ENCODE measurements around the gene IFNL2.
"Not testable (repeated sequence)": the region's sequence is repeated elsewhere in the genome, so short reads cannot be mapped to it uniquely, and the experiment has no call there.

IFNL2 gene

DNA sequence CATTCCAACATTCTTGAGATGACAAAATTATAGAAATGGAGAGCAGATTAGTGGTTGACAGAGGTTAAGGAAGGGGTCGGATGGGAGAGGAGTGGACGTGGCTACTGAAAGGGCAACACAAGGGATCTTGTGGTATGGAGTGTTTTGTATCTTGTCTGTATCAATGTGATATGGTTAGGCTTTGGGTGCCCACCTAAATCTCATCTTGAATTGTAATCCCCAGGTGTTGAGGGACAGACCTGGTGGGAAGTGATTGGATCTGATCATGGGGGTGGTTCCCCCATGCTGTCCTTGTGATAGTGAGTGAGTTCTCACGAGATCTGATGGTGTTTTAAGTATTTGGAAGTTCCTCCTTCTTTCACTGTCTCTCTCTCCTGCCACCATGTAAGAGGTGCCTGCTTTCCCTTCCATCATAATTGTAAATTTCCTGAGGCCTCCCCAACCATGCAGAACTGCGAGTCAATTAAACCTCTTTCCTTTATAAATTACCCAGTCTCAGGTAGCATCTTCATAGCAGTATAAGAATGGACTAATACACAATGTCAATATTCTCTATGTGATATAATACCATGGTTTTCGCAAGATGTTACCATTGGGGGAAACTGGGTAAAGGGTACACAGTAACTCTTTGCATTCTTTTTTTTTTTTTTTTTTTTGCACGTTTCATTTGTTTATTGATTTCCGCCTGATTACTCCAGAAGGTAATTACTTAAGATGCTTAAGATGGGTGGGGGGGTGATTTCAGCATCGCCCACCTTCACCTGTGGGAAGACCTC, 14.6 kb upstream of the IFNL2 start:
- DNase-seq: no peak

- no peak for DNase-seq
Observed at GRCh38 chr19:39254531-39255345, 13.5 kb upstream of the IFNL2 start.

GRCh38 chr19:39257227-39257626, 11.0 kb upstream of the IFNL2 start:
- no peak for DNase-seq

- no peak for DNase-seq
Observed at GRCh38 chr19:39261704-39262103, 6.5 kb upstream of the IFNL2 start.

DNA sequence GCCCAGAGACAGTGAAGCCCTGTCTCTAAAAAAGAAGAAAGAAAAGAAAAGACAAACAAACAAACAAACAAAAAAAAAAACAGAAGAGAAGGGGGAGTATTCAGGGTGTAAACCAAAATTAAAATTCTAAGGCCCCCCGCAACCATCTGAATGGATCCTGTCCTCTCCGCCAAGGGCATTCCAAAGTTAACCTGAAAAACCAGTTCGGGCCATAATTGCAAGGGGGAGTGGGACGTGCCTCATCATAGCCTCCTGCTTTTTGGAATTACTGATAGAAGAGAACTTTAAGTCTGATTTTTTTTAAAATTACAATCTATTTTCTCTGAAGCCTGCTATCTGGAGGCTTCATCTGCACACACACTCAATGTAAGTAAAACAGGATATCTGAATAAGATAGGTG, 5.7 kb upstream of the IFNL2 start:
- DNase-seq: no peak

DNA sequence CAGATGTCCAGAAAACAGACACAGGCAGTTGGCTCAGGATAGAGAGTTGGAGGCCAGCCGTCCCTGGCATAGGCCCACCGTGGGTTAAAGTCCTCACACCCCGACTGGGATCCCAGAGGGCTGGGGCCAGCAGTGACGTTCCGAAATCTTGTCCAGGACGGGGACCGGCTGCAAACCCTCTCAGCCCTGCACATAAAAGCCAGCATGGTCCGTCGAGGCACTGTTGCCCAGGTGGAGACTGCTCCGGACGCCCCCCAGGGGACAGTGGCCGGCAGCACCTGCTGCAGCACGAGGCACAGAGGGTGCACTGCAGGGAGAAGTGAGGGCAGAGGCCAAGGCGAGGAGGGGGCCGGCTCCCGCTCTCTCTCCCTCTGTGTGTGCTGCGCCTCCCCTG, 4.3 kb upstream of the IFNL2 start:
- no peak for DNase-seq

GRCh38 chr19:39264306-39265290, 3.6 kb upstream of the IFNL2 start:
- DNase-seq: no peak

DNA sequence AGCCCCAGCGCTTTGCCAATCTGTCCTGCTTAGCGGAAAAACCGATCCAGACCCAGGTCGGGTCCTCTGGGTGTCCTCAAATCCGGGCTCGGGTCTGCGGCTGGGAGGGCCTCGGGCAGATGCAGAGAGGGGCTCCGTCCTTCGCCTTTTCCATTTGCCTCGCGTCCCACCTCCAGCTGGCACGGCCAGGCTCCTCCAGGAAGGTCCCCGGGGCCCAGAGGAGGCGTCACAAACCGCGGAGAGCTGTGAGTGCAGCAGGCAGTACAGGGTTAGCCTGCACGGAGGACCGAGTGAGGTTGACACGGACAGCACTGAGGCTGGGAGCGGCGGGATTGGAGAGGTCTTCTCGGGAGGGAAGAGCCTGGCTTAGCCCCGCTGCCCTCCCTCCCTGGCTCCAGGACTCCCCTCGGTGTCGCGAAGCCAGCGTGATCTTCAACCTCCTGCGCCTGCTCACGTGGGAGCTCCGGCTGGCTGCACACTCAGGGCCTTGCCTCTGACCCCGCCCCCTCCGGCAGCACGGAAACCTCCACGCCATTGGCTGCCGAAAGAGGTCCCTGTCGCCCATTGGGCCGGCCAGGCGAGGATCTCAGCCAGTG, 2.8 kb upstream of the IFNL2 start:
- DNase-seq: no peak

DNA sequence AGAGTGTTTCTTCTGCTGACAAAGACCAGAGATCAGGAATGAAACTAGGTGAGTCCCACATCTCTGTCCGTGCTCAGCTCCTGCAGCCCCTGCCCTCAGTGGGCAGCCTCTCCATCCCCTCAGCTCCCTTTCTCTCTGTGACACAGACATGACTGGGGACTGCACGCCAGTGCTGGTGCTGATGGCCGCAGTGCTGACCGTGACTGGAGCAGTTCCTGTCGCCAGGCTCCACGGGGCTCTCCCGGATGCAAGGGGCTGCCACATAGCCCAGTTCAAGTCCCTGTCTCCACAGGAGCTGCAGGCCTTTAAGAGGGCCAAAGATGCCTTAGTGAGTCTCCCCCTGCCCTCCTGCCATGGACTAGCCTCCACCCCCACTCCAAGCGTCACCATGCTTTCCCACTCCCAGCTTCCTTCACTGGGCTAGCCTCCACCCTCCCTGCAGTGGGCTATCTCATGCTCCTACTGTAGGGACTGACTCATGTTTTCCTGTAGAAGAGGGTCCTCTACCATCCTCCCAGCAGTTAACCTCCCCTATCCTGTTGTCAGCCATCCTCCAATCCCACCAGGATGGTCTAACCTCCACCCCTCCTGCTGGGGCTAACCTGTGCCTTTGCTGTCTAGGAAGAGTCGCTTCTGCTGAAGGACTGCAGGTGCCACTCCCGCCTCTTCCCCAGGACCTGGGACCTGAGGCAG, 481 bp downstream of the IFNL2 start:
- not testable (repeated sequence) for DNase-seq

GRCh38 chr19:39269369-39269768, 1.2 kb downstream of the IFNL2 start:
- not testable (repeated sequence) for DNase-seq

DNA sequence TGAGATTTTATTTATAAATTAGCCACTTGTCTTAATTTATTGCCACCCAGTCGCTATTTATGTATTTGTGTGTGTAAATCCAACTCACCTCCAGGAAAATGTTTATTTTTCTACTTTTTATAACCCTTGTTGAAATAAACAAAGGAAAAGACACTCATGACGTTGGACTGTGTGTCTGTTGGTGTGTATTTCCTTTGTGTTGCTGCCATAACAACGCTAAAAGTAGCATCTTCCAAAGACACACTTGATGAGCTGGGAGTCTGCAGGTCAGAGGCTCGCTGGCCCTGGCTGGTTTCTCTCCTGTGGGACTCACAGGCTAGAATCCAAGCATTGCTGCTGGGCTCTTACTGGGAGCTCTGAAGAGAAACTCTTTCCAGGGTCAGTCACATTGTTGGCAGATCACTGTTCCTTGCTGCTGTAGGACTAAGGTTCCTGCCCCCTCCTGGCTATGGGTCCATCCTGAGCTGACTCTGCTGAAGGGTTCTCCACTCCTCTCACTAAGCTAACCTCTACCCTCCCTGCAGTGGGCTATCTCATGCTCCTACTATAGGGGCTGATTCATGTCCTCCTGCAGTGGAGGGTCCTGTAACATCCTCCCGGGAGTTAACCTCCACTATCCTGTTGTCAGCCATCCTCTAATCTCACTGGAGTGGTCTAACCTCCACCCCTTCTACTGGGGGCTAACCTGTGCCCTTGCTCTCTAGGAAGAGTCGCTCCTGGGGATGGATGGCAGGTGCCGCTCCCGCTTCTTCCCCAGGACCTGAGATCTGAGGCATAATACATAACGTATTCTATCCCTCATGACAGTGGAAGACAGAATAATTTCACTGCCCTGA, 2.1 kb downstream of the IFNL2 start:
- no peak for DNase-seq

DNA sequence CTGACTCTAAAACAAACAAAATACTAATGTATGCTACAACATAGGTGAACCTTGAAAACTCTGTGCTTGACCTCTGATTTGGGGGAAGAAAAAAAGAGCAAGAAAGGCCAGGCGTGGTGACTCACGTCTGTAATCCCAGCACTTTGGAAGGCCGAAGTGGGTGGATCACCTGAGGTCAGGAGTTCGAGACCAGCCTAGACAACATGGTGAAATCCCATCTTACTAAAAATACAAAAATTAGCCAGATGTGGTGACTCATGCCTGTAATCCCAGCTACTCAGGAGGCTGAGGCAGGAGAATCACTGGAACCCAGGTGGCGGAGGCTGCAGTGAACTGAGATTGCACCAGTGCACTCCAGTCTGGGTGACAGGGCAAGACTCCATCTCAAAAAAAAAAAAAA, 5.7 kb downstream of the IFNL2 start:
- DNase-seq: not testable (repeated sequence)

- DNase-seq: no peak
Observed at GRCh38 chr19:39275578-39275977, 7.4 kb downstream of the IFNL2 start.

DNA sequence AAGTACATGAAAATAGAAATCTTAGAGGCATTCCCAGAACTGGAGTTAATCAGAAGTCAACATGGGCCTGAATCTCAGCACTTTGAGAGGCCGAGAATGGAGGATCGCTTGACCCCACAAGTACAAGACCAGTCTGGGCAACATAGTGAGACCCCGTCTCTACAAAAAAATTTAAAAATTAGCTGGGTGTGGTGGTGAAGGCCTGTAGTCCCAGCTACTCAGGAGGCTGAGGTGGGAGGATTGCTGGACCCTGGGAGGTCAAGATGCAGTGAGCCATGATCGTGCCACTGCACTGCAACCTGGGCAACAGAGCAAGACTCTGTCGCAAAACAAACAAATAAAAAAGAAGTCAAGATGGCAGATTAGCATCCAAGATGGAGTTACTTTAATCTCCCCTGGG, 8.5 kb downstream of the IFNL2 start:
- no peak for DNase-seq

GRCh38 chr19:39277598-39277997, 9.4 kb downstream of the IFNL2 start:
- no peak for DNase-seq

DNA sequence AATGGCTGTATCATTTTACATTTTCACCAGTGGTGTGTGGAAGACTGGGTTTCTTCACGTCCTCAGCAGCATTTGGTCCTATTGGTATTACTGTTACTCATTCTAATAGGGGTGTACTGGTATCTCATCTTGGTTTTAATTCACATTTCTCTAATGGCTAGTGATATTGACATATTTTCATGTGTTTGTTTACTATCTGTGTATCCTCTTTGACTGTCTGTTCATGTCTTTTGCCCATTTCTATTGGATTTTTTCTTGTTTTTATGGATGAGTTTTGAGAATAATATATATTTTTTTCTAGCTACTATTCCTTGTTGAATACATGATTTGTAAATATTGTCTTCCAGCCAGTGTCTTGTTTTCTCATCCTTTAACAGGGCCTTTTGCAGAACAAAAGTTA, 13.8 kb downstream of the IFNL2 start:
- DNase-seq: no peak

DNA sequence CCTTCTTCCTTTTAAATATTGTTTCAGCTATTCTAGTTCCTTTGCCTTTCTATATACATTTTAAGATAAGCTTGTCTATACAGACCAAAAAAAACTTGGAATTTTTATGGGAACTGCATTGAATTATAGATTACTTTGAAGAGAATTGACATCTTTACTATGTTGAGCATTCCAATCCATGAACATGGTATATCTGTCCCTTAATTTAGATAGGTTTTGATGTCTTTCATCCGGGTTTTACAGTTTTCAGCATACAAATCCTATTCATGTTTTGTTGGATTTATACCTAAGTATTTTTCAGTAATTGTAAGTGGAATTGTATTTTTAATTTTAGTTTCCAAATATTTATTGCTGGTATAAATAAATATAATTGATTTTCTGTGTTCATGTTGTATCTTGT, 15.8 kb downstream of the IFNL2 start:
- DNase-seq: no peak

DNA sequence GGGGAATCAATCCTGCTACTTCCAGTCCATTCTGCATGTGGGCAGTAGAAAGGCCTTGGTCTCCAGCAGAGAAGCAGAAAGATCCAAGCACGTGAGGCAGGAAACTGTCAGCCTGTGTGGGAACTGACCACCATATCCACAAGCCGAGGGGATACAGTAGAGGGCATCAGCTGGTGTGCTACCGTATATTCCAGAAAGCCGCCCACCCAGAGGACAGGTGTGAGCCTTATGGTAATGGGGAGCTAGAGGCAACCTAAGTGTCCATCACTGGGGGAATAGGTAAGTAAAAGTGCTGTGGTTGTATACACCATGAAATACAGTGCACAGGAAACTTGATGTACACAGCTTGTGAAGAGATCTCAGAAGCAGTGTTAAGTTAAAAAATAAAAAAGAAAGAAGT, 25.2 kb downstream of the IFNL2 start:
- no peak for DNase-seq

GRCh38 chr19:39296055-39296645, 28.0 kb downstream of the IFNL2 start, which contains the start of gene IFNL1:
IFNL1 (plus strand) TSS chr19:39296407; CDS start chr19:39296422, 15 bp downstream.
- DNase-seq: no peak

DNA sequence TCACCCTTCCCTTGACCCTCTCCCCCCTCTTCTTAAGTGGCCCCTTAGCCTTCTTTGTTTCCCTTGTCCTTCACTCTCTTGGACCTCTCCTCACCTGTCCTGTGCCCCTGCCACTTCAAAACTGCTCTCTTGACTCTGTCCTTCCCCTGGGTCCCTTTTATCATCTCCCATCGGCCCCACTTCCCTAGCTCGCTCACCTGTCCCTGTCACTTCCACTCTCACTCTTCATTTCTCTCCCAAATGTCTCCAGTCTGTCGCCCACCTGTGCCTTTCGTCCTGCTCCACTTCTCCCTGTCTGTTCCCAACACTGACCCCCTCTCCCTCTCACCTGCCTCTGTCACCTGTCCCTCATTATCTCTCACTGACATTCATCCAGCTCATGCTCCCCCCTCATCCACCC, 28.7 kb downstream of the IFNL2 start:
- no peak for DNase-seq

Measured in SHP77 treated with DMSO at 0.1 percent for 48 hours (cell line).